A549 (cell line): ENCODE results near the gene DPCD. TPM values are rescaled to one million over a fixed set of nuclear protein-coding genes. Genes with fewer than 3 reads are reported as not detected.

Experiments
- ATAC-seq, 2 experiments: fragments of 200-7000 bp in 1 of 2; fragments of >200 bp in 1 of 2; cut with Nextera tagmentation in 1 of 2; cut with Tn5 transposase in 1 of 2; 3 replicates each; pipeline versions ENCODE4 v1.8.0 to v1.9.1; 2018 to 2020; ENCODE audit warnings: mild to moderate bottlenecking in 1 of 2, moderate library complexity in 1 of 2
- CTCF ChIA-PET: fragments of 300-600 bp; sonication (Branson Sonifier 250); formaldehyde crosslinking; extraction: SDS; loops from one replicate; lab custom pipeline; 2021; ENCODE audit warnings: antibody characterized with exemption, inconsistent platforms; lab: Yijun Ruan, JAX
- POLR2A ChIA-PET: fragments of 350-600 bp; formaldehyde crosslinking; extraction: SDS; loops from one replicate; lab custom pipeline; 2021; ENCODE audit warnings: antibody characterized with exemption, inconsistent platforms; lab: Yijun Ruan, JAX
- DNase-seq, 2 experiments: peaks; one replicate each; pipeline versions ENCODE4 v3.0.0 to v3.0.0-alpha.2; 2011 to 2016; ENCODE audit warnings: low read depth in 1 of 2, low spot score in 1 of 2
- FAIRE-seq: peaks from 2 replicates; lab custom pipeline; 2011; peaks lifted over from hg19 to GRCh38; lab: Jason Lieb, UNC
- H3K27ac ChIP-seq, 2 experiments: fragments of >200 bp; sonication (Bioruptor Twin); formaldehyde crosslinking; 3 replicates each; pipeline ENCODE4 v1.5.1; 2016 to 2017
- H3K4me1 ChIP-seq: fragments of >200 bp; sonication (Bioruptor Twin); formaldehyde crosslinking; 3 replicates; pipeline ENCODE4 v1.6.1; 2016
- H3K4me2 ChIP-seq: fragments of >200 bp; sonication (Bioruptor Twin); formaldehyde crosslinking; 3 replicates; pipeline ENCODE4 v1.6.1; 2016
- H3K4me3 ChIP-seq: fragments of >200 bp; sonication (Bioruptor Twin); formaldehyde crosslinking; 3 replicates; pipeline ENCODE4 v1.5.1; 2016
- H3K9me3 ChIP-seq: fragments of >200 bp; sonication (Bioruptor Twin); formaldehyde crosslinking; 3 replicates; pipeline ENCODE4 v1.6.1; 2016
- CBX2 ChIP-seq: fragments of 200-600 bp; sonication (generic); IDR thresholded peaks from 2 replicates; pipeline ENCODE4 v1.6.1; 2016; ENCODE audit warnings: low read depth, mild to moderate bottlenecking, borderline replicate concordance
- CHD4 ChIP-seq: fragments of 200-600 bp; sonication (generic); IDR thresholded peaks from 2 replicates; pipeline ENCODE4 v1.6.1; 2016; ENCODE audit warnings: antibody characterized with exemption, mild to moderate bottlenecking, borderline replicate concordance
- EP300 ChIP-seq, 2 experiments: fragments of >200 bp; sonication (Bioruptor Twin); formaldehyde crosslinking; IDR thresholded peaks; 2 replicates in 1 of 2; 3 replicates in 1 of 2; pipeline ENCODE4 v1.6.1; 2016 to 2017
- FOSL2 ChIP-seq, 2 experiments: fragments of 450-650 bp in 1 of 2; fragments of >200 bp in 1 of 2; sonication (Bioruptor Twin) in 1 of 2; formaldehyde crosslinking; IDR thresholded peaks; 2 replicates each; pipeline versions ENCODE4 v1.5.0 to v1.6.1; 2016 to 2020; ENCODE audit warnings: mild to moderate bottlenecking in 1 of 2, moderate library complexity in 1 of 2
- GATA3 ChIP-seq: IDR thresholded peaks from 2 replicates; pipeline ENCODE4 v1.6.1; 2012; ENCODE audit warnings: borderline replicate concordance
- HOXB5 ChIP-seq: fragments of 250-450 bp; sonication (Bioruptor Pico); IDR thresholded peaks from 2 replicates; pipeline ENCODE4 v1.5.0; 2020; ENCODE audit warnings: mild to moderate bottlenecking, moderate library complexity
- MAFK ChIP-seq: fragments of 450-650 bp; IDR thresholded peaks from 2 replicates; pipeline ENCODE4 v1.6.1; 2014; ENCODE audit not compliant: partially characterized antibody
- NPAS2 ChIP-seq: fragments of 250-450 bp; sonication (Bioruptor Pico); IDR thresholded peaks from 2 replicates; pipeline ENCODE4 v1.8.0; 2022; ENCODE audit warnings: mild to moderate bottlenecking, moderate library complexity, borderline replicate concordance
- SMC3 ChIP-seq: fragments of >200 bp; sonication (Bioruptor Twin); formaldehyde crosslinking; IDR thresholded peaks from 3 replicates; pipeline ENCODE4 v1.6.1; 2018; ENCODE audit warnings: inconsistent platforms
- TP53 ChIP-seq: fragments of 250-450 bp; sonication (Bioruptor Pico); IDR thresholded peaks from 2 replicates; pipeline ENCODE4 v1.5.0; 2021; ENCODE audit warnings: mild to moderate bottlenecking, moderate library complexity
- WGBS: methylation state at CpG from one replicate; pipeline ENCODE4 v1.1.6; 2017; ENCODE audit errors: missing lambda C conversion rate; 5-methylcytosine and 5-hydroxymethylcytosine counted together
- polyA plus RNA-seq, 4 experiments: library from polyadenylated mRNA; depleted of rRNA in 3 of 4; stranded (reverse); fragments of >200 nt; fragmentation: RNase III in 1 of 4; extraction: RNeasy Plus Mini Kit Qiagen cat#74134 plus additional on column Dnase treatment in 1 of 4; gene quantifications; 2 replicates in 3 of 4; 3 replicates in 1 of 4; pipeline ENCODE4 v1.2.3, GENCODE V29; 2011 to 2017
- TF ChIP-seq, protein P1 (sequence below): IDR thresholded peaks from 2 replicates; pipeline ENCODE4 v1.6.1; 2012; ENCODE audit warnings: low read depth, borderline replicate concordance
- TF ChIP-seq, protein P2 (sequence below): fragments of 150-350 bp; IDR thresholded peaks from 2 replicates; pipeline ENCODE4 v1.6.1; 2014; ENCODE audit warnings: low read depth, mild to moderate bottlenecking, low read length
- TF ChIP-seq, protein P3 (sequence below): fragments of >200 bp; sonication (Bioruptor Twin); formaldehyde crosslinking; IDR thresholded peaks from 3 replicates; pipeline ENCODE4 v1.5.1; 2016

Gene DPCD
- polyA plus RNA-seq, 2 of the 4 experiments (the other 2 are of a cell fraction) = 37.4 to 40.8 TPM

DNA sequence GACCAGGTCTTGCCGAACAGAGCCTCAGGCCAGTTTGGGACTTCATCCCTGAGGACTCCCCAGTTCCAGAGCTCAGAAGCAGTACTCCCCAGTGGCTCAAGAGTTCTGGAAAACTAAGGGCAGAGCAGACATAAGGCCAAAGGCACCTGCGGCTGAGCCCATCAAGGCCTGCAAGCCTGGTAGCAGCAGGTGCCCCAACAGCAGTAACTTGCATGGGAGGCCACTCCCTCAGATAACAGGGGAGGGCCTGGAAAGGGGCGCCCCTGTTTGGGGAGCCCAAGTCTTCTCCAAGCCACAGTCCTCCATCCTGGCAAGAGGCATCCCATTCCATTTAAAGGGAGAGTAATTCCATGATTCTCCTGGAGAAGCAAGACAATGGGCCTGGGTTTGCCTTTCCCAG is 13.0 kb upstream of the DPCD start:
- ATAC-seq = no peak
- no peak for DNase-seq
- no peak overlapping the region for H3K4me2 ChIP-seq
- 86% methylated on average over 3 of the region's 3 CpGs for WGBS
- peaks cover 12% of the 10 kb centered on the region; the same call in 2 of the 3 replicates for H3K4me1 ChIP-seq
- TF ChIP-seq SMC3 (no peak), GATA3 (no peak), NPAS2 (CRISPR knock-in tag) (no peak), TP53 (CRISPR knock-in tag) (no peak), FOSL2 (IDR thresholded peaks at IDR 0.05) (no peak), FOSL2 (CRISPR knock-in tag; IDR thresholded peaks at IDR 0.05) (no peak), EP300 (IDR thresholded peaks at IDR 0.05) (no peak), CHD4 (no peak)
- TF ChIP-seq, protein P1, sequence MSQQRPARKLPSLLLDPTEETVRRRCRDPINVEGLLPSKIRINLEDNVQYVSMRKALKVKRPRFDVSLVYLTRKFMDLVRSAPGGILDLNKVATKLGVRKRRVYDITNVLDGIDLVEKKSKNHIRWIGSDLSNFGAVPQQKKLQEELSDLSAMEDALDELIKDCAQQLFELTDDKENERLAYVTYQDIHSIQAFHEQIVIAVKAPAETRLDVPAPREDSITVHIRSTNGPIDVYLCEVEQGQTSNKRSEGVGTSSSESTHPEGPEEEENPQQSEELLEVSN = no peak
- TF ChIP-seq, protein P2, sequence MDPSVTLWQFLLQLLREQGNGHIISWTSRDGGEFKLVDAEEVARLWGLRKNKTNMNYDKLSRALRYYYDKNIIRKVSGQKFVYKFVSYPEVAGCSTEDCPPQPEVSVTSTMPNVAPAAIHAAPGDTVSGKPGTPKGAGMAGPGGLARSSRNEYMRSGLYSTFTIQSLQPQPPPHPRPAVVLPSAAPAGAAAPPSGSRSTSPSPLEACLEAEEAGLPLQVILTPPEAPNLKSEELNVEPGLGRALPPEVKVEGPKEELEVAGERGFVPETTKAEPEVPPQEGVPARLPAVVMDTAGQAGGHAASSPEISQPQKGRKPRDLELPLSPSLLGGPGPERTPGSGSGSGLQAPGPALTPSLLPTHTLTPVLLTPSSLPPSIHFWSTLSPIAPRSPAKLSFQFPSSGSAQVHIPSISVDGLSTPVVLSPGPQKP = no peak
- no peak overlapping the region for H3K27ac ChIP-seq
- CTCF ChIA-PET = interaction anchor here (1.0 to 4.9 kb wide), 3 partner anchors 27 to 361 kb away, joined by 3 to 30 read pairs (median 3); no protein-coding TSS in a partner anchor
- peaks cover 13% of the 10 kb centered on the region; the same call in 2 of the 3 replicates for H3K9me3 ChIP-seq
- H3K4me3 ChIP-seq = no peak overlapping the region
- FAIRE-seq = no peak
- POLR2A ChIA-PET = interaction anchor here (0.6 kb wide), 1 partner anchor 215 kb away, joined by 5 read pairs; no protein-coding TSS in a partner anchor

DNA sequence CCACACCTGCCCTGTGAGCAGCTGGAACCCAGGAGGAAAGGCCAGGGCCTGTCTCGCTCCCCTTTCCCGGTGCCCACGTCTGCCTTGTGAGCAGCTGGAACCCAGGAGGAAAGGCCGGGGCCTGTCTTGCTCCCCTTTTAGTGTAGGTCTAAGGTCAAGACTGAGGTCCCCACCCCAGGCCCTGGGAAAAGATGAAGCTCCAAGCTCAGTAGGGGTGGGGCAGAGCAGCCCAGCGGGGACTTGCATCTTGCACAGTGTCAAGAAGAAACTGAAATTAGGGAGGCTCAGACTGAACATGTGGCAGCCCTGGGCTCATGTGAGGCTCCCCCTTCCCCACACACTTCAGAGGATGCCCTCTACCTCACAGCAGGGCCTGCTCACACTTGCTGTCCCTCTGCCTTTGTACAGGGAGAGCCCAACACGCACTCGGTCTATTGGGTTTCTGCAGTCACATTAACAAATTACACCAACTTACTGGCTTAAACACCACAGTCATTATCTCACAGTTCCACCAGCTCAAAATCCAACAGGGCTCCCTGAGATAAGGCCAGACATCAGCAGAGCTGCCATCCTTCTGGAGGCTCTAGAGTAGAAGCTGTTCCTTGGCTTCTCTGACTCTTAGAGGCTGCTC is 12.4 kb upstream of the DPCD start:
- Histone ChIP-seq H3K4me1 (peaks cover 11% of the 10 kb centered on the region; the same call in 2 of the 3 replicates), H3K27ac (no peak overlapping the region), H3K4me3 (no peak overlapping the region), H3K4me2 (no peak overlapping the region), H3K9me3 (peaks cover 13% of the 10 kb centered on the region; the same call in 2 of the 3 replicates)
- TF ChIP-seq HOXB5 (CRISPR knock-in tag) = no peak
- no peak for TF ChIP-seq CBX2
- no peak for TF ChIP-seq FOSL2 (IDR thresholded peaks at IDR 0.05)
- no peak for TF ChIP-seq FOSL2 (CRISPR knock-in tag; IDR thresholded peaks at IDR 0.05)
- ATAC-seq (no peak), DNase-seq (no peak), FAIRE-seq (no peak)
- WGBS = 97% methylated on average over 3 of the region's 7 CpGs
- POLR2A ChIA-PET = interaction anchor here (0.6 to 1.7 kb wide), 3 partner anchors 10 to 419 kb away, joined by 3 to 8 read pairs (median 7); partner anchors contain the start of genes DPCD and POLL
- CTCF ChIA-PET = interaction anchor here (0.6 to 4.9 kb wide), 8 partner anchors 12 to 527 kb away, joined by 3 to 30 read pairs (median 3); partner anchors contain the start of genes DPCD and POLL

DNA sequence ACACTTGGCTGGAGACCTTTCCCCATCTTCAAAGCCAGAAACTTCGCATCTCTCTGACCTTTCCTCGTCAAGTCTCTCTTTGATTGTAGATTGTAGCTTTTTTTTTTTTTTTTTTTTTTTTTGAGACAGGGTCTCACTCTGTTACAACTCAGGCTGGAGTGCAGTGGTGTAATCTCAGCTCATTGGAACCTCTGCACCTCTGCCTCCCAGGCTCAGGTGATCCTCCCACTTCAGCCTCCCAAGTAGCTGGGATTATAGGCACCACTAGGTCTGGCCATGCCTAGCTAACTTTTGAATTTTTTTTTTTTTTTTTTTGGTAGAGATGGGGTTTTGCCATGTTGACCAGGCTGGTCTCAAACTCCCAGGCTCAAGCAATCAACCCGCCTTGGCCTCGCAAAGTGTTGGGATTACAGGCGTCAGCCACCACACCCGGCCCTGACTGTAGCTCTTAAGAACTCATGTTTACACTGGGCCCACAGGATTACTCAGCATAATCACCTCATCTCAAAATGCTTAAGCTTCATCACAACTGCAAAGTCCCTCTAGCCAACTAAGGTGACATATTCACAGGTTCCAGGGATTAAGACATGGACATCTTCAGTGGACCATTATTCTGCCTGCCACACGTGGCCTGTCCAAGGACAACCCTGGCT is 11.8 kb upstream of the DPCD start:
- no peak overlapping the region for H3K4me2 ChIP-seq
- H3K27ac ChIP-seq = peak overlapping the region in 1 of 2 experiments; percentile 44; a peak in 1 of 6 replicates
- H3K4me3 ChIP-seq = no peak overlapping the region
- ATAC-seq (no peak), DNase-seq (peak in 1 of 2 experiments; percentile 58), FAIRE-seq (no peak)
- H3K4me1 ChIP-seq = peaks cover 7% of the 10 kb centered on the region; the same call in 2 of the 3 replicates
- peaks cover 13% of the 10 kb centered on the region; the same call in 2 of the 3 replicates for H3K9me3 ChIP-seq
- ChIA-PET CTCF (interaction anchor here (0.6 to 4.9 kb wide), 7 partner anchors 11 to 528 kb away, joined by 3 to 30 read pairs (median 3); partner anchors contain the start of genes DPCD and POLL), POLR2A (interaction anchor here (0.6 to 1.7 kb wide), 3 partner anchors 10 to 420 kb away, joined by 3 to 8 read pairs (median 7); partner anchors contain the start of genes DPCD and POLL)
- 83% methylated on average over 7 of the region's 7 CpGs for WGBS
- peak; percentile 27 for TF ChIP-seq MAFK
- TF ChIP-seq, protein P3, sequence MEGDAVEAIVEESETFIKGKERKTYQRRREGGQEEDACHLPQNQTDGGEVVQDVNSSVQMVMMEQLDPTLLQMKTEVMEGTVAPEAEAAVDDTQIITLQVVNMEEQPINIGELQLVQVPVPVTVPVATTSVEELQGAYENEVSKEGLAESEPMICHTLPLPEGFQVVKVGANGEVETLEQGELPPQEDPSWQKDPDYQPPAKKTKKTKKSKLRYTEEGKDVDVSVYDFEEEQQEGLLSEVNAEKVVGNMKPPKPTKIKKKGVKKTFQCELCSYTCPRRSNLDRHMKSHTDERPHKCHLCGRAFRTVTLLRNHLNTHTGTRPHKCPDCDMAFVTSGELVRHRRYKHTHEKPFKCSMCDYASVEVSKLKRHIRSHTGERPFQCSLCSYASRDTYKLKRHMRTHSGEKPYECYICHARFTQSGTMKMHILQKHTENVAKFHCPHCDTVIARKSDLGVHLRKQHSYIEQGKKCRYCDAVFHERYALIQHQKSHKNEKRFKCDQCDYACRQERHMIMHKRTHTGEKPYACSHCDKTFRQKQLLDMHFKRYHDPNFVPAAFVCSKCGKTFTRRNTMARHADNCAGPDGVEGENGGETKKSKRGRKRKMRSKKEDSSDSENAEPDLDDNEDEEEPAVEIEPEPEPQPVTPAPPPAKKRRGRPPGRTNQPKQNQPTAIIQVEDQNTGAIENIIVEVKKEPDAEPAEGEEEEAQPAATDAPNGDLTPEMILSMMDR = no peak
